ENCODE data around the gene FN1.

The FN1 gene

DNA sequence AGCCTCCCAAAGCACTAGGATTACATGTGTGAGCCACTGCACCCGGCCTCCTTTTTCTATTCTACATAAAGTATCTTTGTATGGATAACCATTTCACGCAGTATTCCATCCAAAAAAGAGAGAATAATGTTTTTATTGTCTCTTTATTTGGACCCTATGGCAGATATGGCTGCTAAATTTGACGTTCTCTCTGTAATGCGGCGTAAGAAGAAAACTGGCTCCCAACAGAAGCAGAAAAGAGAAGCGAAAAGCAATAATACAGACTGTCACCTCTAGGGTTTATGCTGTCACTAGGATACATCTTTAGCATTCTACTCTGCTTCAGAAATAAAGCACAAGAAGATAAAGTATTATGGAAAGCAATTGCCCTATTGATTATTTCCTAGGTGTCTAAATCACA is 55.9 kb downstream of the FN1 start:
- Histone ChIP-seq H3K9me3 (ENCODE audit: control insufficient read depth, insufficient read depth, low read depth, low read length) (no peaks in the 10 kb centered on the region), H3K27ac (ENCODE audit: extremely low read depth, low read depth, low read length) (no peak overlapping the region), H3K4me1 (ENCODE audit: control insufficient read depth, insufficient read depth, low read length) (no peaks in the 10 kb centered on the region), H3K36me3 (ENCODE audit: control insufficient read depth in 2 of 2, insufficient read depth in 1 of 2, low read length in 2 of 2) (peaks cover 35 to 91% of the 10 kb centered on the region in 2 experiments), H3K4me3 (ENCODE audit: low read depth, low read length) (no peak overlapping the region)
- TF ChIP-seq ZNF664 (tag by site-specific recombination; IDR thresholded peaks at IDR 0.05) (no peak), ZNF610 (tag by site-specific recombination; IDR thresholded peaks at IDR 0.05; ENCODE audit: borderline replicate concordance) (no peak), ZNF211 (tag by site-specific recombination; IDR thresholded peaks at IDR 0.05; ENCODE audit: low read depth) (no peak), ZNF530 (tag by site-specific recombination; IDR thresholded peaks at IDR 0.05; ENCODE audit: low read depth) (no peak), ZNF843 (tag by site-specific recombination; IDR thresholded peaks at IDR 0.05) (no peak), ZNF184 (tag by site-specific recombination; IDR thresholded peaks at IDR 0.05) (no peak), RBAK (tag by site-specific recombination; IDR thresholded peaks at IDR 0.05) (no peak), ZNF76 (tag by site-specific recombination; IDR thresholded peaks at IDR 0.05; ENCODE audit: borderline replicate concordance, low read depth) (no peak)
- TF ChIP-seq, protein P1, sequence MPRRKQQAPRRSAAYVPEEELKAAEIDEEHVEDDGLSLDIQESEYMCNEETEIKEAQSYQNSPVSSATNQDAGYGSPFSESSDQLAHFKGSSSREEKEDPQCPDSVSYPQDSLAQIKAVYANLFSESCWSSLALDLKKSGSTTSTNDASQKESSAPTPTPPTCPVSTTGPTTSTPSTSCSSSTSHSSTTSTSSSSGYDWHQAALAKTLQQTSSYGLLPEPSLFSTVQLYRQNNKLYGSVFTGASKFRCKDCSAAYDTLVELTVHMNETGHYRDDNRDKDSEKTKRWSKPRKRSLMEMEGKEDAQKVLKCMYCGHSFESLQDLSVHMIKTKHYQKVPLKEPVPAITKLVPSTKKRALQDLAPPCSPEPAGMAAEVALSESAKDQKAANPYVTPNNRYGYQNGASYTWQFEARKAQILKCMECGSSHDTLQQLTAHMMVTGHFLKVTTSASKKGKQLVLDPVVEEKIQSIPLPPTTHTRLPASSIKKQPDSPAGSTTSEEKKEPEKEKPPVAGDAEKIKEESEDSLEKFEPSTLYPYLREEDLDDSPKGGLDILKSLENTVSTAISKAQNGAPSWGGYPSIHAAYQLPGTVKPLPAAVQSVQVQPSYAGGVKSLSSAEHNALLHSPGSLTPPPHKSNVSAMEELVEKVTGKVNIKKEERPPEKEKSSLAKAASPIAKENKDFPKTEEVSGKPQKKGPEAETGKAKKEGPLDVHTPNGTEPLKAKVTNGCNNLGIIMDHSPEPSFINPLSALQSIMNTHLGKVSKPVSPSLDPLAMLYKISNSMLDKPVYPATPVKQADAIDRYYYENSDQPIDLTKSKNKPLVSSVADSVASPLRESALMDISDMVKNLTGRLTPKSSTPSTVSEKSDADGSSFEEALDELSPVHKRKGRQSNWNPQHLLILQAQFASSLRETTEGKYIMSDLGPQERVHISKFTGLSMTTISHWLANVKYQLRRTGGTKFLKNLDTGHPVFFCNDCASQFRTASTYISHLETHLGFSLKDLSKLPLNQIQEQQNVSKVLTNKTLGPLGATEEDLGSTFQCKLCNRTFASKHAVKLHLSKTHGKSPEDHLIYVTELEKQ (tag by site-specific recombination; IDR thresholded peaks at IDR 0.05; ENCODE audit: borderline replicate concordance) = no peak
- TF ChIP-seq, protein P2, sequence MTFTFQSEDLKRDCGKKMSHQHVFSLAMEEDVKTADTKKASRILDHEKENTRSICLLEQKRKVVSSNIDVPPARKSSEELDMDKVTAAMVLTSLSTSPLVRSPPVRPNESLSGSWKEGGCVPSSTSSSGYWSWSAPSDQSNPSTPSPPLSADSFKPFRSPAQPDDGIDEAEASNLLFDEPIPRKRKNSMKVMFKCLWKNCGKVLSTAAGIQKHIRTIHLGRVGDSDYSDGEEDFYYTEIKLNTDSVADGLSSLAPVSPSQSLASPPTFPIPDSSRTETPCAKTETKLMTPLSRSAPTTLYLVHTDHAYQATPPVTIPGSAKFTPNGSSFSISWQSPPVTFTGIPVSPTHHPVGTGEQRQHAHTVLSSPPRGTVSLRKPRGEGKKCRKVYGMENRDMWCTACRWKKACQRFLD (tag by site-specific recombination; IDR thresholded peaks at IDR 0.05) = no peak
- TF ChIP-seq, protein P3, sequence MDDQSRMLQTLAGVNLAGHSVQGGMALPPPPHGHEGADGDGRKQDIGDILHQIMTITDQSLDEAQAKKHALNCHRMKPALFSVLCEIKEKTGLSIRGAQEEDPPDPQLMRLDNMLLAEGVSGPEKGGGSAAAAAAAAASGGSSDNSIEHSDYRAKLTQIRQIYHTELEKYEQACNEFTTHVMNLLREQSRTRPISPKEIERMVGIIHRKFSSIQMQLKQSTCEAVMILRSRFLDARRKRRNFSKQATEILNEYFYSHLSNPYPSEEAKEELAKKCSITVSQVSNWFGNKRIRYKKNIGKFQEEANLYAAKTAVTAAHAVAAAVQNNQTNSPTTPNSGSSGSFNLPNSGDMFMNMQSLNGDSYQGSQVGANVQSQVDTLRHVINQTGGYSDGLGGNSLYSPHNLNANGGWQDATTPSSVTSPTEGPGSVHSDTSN (CRISPR knock-in tag; IDR thresholded peaks at IDR 0.05) = no peak
- TF ChIP-seq, protein P4, sequence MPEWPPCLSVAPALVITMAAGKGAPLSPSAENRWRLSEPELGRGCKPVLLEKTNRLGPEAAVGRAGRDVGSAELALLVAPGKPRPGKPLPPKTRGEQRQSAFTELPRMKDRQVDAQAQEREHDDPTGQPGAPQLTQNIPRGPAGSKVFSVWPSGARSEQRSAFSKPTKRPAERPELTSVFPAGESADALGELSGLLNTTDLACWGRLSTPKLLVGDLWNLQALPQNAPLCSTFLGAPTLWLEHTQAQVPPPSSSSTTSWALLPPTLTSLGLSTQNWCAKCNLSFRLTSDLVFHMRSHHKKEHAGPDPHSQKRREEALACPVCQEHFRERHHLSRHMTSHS (tag by site-specific recombination; IDR thresholded peaks at IDR 0.05) = no peak
- POLR2A ChIA-PET = no interaction called here
- CTCF ChIA-PET = interaction anchor here (0.7 kb wide), 1 partner anchor 1819 kb away, joined by 3 read pairs; no protein-coding TSS in a partner anchor

DNA sequence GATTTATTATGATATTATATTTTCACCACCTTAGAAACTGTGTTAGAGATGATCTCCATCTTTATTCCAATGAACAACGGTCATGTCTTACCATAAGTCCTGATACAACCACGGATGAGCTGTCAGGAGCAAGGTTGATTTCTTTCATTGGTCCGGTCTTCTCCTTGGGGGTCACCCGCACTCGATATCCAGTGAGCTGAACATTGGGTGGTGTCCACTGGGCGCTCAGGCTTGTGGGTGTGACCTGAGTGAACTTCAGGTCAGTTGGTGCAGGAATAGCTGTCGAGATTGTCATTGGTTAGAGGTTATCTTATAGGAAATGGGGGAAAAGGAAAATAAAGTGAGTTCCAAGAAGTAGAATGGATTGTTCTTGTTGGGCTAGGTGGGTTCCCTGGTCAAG is 56.8 kb downstream of the FN1 start:
- Histone ChIP-seq H3K36me3 (ENCODE audit: control insufficient read depth in 2 of 2, insufficient read depth in 1 of 2, low read length in 2 of 2) (peaks cover 44 to 92% of the 10 kb centered on the region in 2 experiments), H3K4me1 (ENCODE audit: control insufficient read depth, insufficient read depth, low read length) (no peaks in the 10 kb centered on the region), H3K4me3 (ENCODE audit: low read depth, low read length) (no peak overlapping the region), H3K9me3 (ENCODE audit: control insufficient read depth, insufficient read depth, low read depth, low read length) (no peaks in the 10 kb centered on the region), H3K27ac (ENCODE audit: extremely low read depth, low read depth, low read length) (no peak overlapping the region)
- ChIA-PET CTCF (interaction anchor here (0.7 kb wide), 1 partner anchor 91 kb away, joined by 4 read pairs; no protein-coding TSS in a partner anchor), POLR2A (no interaction called here)
- TF ChIP-seq ZNF10 (tag by site-specific recombination; IDR thresholded peaks at IDR 0.05) (no peak), ZNF654 (tag by site-specific recombination; IDR thresholded peaks at IDR 0.05; ENCODE audit: low read depth) (no peak), ZNF549 (tag by site-specific recombination; IDR thresholded peaks at IDR 0.05) (no peak), SP3 (tag by site-specific recombination; IDR thresholded peaks at IDR 0.05) (no peak), ZNF138 (tag by site-specific recombination; IDR thresholded peaks at IDR 0.05; ENCODE audit: borderline replicate concordance) (no peak), GLIS2 (tag by site-specific recombination; IDR thresholded peaks at IDR 0.05) (no peak), ZNF707 (tag by site-specific recombination; IDR thresholded peaks at IDR 0.05) (no peak), ZNF37A (tag by site-specific recombination; IDR thresholded peaks at IDR 0.05) (no peak), SP2 (tag by site-specific recombination; IDR thresholded peaks at IDR 0.05) (no peak), ZFHX2 (tag by site-specific recombination; conservative IDR thresholded peaks at IDR 0.05) (no peak), ZNF837 (tag by site-specific recombination; IDR thresholded peaks at IDR 0.05) (no peak), GLIS1 (tag by site-specific recombination; IDR thresholded peaks at IDR 0.05) (no peak)
- TF ChIP-seq, protein P5, sequence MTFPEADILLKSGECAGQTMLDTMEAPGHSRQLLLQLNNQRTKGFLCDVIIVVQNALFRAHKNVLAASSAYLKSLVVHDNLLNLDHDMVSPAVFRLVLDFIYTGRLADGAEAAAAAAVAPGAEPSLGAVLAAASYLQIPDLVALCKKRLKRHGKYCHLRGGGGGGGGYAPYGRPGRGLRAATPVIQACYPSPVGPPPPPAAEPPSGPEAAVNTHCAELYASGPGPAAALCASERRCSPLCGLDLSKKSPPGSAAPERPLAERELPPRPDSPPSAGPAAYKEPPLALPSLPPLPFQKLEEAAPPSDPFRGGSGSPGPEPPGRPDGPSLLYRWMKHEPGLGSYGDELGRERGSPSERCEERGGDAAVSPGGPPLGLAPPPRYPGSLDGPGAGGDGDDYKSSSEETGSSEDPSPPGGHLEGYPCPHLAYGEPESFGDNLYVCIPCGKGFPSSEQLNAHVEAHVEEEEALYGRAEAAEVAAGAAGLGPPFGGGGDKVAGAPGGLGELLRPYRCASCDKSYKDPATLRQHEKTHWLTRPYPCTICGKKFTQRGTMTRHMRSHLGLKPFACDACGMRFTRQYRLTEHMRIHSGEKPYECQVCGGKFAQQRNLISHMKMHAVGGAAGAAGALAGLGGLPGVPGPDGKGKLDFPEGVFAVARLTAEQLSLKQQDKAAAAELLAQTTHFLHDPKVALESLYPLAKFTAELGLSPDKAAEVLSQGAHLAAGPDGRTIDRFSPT (tag by site-specific recombination; IDR thresholded peaks at IDR 0.05) = no peak
- TF ChIP-seq, protein P6, sequence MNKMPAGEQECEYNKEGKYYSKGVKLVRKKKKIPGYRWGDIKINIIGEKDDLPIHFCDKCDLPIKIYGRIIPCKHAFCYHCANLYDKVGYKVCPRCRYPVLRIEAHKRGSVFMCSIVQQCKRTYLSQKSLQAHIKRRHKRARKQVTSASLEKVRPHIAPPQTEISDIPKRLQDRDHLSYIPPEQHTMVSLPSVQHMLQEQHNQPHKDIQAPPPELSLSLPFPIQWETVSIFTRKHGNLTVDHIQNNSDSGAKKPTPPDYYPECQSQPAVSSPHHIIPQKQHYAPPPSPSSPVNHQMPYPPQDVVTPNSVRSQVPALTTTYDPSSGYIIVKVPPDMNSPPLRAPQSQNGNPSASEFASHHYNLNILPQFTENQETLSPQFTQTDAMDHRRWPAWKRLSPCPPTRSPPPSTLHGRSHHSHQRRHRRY (tag by site-specific recombination; IDR thresholded peaks at IDR 0.05) = no peak
